T-helper 1 cell treated with Interleukin-12 subunit alpha and Interleukin-12 subunit beta and Interleukin-4 antibody, amounts not matched to agents 30 μg/mL and 1 μg/mL, for 36 hours (primary cell): ENCODE data around the gene GLB1L3.
"Not testable (repeated sequence)": the region's sequence is repeated elsewhere in the genome, so short reads cannot be mapped to it uniquely, and the experiment has no call there.

Experiments used
- H3K27ac Mint-ChIP-seq: one replicate; pipeline ENCODE4 v1.8.0; 2021; ENCODE audit warnings: mild to moderate bottlenecking, mixed read lengths
- H3K27me3 Mint-ChIP-seq: one replicate; pipeline ENCODE4 v1.8.0; 2021; ENCODE audit warnings: low read depth, mixed read lengths
- H3K36me3 Mint-ChIP-seq: one replicate; pipeline ENCODE4 v1.8.0; 2021; ENCODE audit warnings: low read depth, mixed read lengths
- H3K4me1 Mint-ChIP-seq: one replicate; pipeline ENCODE4 v1.8.0; 2021; ENCODE audit warnings: low read depth, mixed read lengths
- H3K4me3 Mint-ChIP-seq: one replicate; pipeline ENCODE4 v1.8.0; 2021; ENCODE audit warnings: mild to moderate bottlenecking, moderate library complexity, mixed read lengths
- H3K9me3 Mint-ChIP-seq: one replicate; pipeline ENCODE4 v1.8.0; 2021; ENCODE audit warnings: mixed read lengths

GLB1L3 gene

GRCh38 chr11:134277183-134278001 is 1.2 kb downstream of the GLB1L3 start:
- H3K27me3 Mint-ChIP-seq, result no peaks in the 10 kb centered on the region
- H3K9me3 Mint-ChIP-seq, result peaks cover 4% of the 10 kb centered on the region
- peak overlapping the region; percentile 83 for H3K4me3 Mint-ChIP-seq
- H3K36me3 Mint-ChIP-seq, result peaks cover 15% of the 10 kb centered on the region
- H3K4me1 Mint-ChIP-seq, result peaks cover 43% of the 10 kb centered on the region
- H3K27ac Mint-ChIP-seq, result peak overlapping the region; percentile 60

DNA sequence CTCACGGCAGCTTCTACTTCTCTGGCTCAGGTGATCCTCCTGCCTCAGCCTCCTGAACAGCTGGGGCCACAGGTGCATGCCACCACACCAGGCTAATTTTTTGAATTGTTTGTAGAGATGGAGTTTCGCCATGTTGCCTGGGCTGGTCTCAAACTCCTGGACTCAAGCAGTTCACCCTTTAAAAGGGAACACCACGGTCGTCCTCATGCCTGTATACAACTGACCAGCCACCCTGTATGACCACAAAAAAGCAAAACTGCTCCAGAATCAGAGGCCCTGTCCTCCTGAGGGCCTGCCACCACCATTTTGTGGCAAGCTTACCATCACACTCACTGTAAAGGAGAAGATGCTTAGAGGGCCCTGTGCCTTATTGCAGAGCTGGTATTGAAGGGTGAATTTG is 2.2 kb downstream of the GLB1L3 start:
- H3K9me3 Mint-ChIP-seq, result peaks cover 4% of the 10 kb centered on the region
- H3K27me3 Mint-ChIP-seq, result no peaks in the 10 kb centered on the region
- H3K4me1 Mint-ChIP-seq, result peaks cover 34% of the 10 kb centered on the region
- H3K27ac Mint-ChIP-seq, result no peak overlapping the region
- peaks cover 12% of the 10 kb centered on the region for H3K36me3 Mint-ChIP-seq
- H3K4me3 Mint-ChIP-seq, result no peak overlapping the region

DNA sequence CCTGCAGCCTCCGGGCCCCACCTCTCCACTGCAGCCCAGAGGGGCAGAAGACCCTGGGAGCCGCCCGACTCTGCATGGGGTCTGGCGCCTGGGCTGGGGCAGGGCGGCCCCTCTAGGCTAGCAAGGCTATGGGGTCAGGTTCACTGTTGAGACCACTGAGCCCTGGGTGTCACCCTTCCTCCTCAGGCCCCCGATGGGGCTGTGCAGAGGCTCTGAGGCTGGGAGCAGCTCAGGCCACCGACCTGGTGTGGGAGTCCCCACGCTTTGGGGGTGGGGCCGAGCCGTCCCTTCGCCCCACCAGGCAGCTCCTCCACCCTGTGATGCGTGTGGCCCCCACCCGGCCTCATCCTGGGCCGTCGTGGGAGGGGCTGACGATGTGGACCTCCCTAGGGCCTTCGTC is 5.5 kb downstream of the GLB1L3 start:
- H3K27ac Mint-ChIP-seq, H3K27me3 Mint-ChIP-seq, H3K9me3 Mint-ChIP-seq, H3K4me3 Mint-ChIP-seq: not testable (repeated sequence)
- Mint-ChIP-seq H3K36me3 (peaks cover 11% of the 10 kb centered on the region), H3K4me1 (peaks cover 13% of the 10 kb centered on the region)

- H3K27ac Mint-ChIP-seq, result no peak overlapping the region
- H3K27me3 Mint-ChIP-seq, result no peaks in the 10 kb centered on the region
- peaks cover 4% of the 10 kb centered on the region for H3K9me3 Mint-ChIP-seq
- peaks cover 11% of the 10 kb centered on the region for H3K36me3 Mint-ChIP-seq
- H3K4me3 Mint-ChIP-seq, result no peak overlapping the region
- H3K4me1 Mint-ChIP-seq, result peaks cover 10% of the 10 kb centered on the region
These were observed 6.2 kb downstream of the GLB1L3 start for GRCh38 chr11:134282121-134283045.

GRCh38 chr11:134283461-134284230 is 7.5 kb downstream of the GLB1L3 start:
- Mint-ChIP-seq H3K27me3 (no peaks in the 10 kb centered on the region), H3K27ac (no peak overlapping the region), H3K4me1 (peaks cover 9% of the 10 kb centered on the region), H3K4me3 (no peak overlapping the region), H3K9me3 (peaks cover under 1% of the 10 kb centered on the region), H3K36me3 (peaks cover 9% of the 10 kb centered on the region)

DNA sequence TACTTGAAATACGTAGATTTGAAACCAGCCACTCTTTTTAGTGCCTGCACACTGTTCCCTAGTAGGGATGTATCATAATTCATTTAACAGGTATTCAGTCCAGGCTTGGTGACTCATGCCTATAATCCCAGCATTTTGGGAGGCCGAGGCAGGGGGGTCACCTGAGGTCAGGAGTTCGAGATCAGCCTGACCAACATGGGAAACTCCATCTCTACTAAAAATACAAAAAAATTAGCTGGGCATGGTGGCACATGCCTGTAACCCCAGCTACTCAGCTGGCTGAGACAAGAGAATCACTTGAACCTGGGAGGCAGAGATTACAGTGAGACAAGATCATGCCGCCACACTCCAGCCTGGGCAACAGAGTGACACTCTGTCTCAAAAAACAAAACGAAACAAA is 8.2 kb downstream of the GLB1L3 start:
- not testable (repeated sequence) for H3K27ac Mint-ChIP-seq, H3K36me3 Mint-ChIP-seq, H3K4me3 Mint-ChIP-seq, H3K9me3 Mint-ChIP-seq, H3K4me1 Mint-ChIP-seq, H3K27me3 Mint-ChIP-seq

GRCh38 chr11:134287561-134287960 is 11.4 kb downstream of the GLB1L3 start:
- H3K4me3 Mint-ChIP-seq, result no peak overlapping the region
- H3K9me3 Mint-ChIP-seq, result no peaks in the 10 kb centered on the region
- H3K27ac Mint-ChIP-seq, result no peak overlapping the region
- peaks cover 3% of the 10 kb centered on the region for H3K36me3 Mint-ChIP-seq
- peaks cover 3% of the 10 kb centered on the region for H3K4me1 Mint-ChIP-seq
- no peaks in the 10 kb centered on the region for H3K27me3 Mint-ChIP-seq

DNA sequence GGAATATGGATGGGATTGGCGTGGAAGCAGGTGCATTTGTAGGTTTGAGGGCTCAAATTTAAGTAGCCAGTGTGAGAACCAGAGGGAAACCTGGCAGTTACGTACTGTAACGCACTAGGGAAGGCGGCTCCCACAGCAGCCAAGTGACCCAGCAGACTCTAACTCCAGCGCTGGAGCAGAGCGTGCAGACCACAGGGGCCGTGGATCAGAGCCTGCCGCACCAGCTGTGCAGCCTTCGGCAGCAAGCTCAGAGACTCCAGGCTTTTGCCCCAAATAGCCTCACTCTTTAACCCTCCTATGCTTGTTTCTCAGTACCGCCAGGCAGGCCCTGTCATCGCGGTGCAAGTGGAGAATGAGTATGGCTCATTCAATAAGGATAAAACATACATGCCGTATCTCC is 12.3 kb downstream of the GLB1L3 start:
- Mint-ChIP-seq H3K4me1 (peaks cover 3% of the 10 kb centered on the region), H3K4me3 (no peak overlapping the region), H3K36me3 (peaks cover 3% of the 10 kb centered on the region), H3K27me3 (no peaks in the 10 kb centered on the region), H3K27ac (no peak overlapping the region), H3K9me3 (no peaks in the 10 kb centered on the region)

DNA sequence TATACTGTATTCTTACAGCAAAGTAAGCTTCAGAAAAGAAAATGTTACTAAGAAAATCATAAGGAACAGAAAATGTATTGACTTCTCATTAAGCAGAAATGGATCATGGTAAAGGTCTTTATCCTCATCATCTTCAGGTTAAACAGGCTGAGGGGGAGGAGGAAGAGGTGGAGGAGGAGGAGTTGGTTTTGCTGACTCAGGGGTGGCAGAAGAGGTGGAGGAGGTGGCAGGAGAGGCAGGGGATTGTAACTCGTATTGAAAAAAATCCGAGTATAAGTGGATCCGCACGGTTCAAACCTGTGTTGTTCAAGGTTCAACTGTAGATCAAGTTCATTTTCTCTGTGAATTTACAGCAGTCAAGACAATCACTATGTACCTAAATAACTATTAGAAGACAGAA is 13.0 kb downstream of the GLB1L3 start:
- Mint-ChIP-seq H3K27ac (no peak overlapping the region), H3K9me3 (no peaks in the 10 kb centered on the region), H3K27me3 (no peaks in the 10 kb centered on the region), H3K36me3 (no peaks in the 10 kb centered on the region), H3K4me1 (peaks cover 3% of the 10 kb centered on the region), H3K4me3 (no peak overlapping the region)

- no peaks in the 10 kb centered on the region for H3K27me3 Mint-ChIP-seq
- no peaks in the 10 kb centered on the region for H3K9me3 Mint-ChIP-seq
- H3K36me3 Mint-ChIP-seq, result peaks cover 4% of the 10 kb centered on the region
- no peak overlapping the region for H3K4me3 Mint-ChIP-seq
- H3K4me1 Mint-ChIP-seq, result peaks cover 3% of the 10 kb centered on the region
- no peak overlapping the region for H3K27ac Mint-ChIP-seq
These were observed 13.6 kb downstream of the GLB1L3 start for GRCh38 chr11:134289789-134290188.

DNA sequence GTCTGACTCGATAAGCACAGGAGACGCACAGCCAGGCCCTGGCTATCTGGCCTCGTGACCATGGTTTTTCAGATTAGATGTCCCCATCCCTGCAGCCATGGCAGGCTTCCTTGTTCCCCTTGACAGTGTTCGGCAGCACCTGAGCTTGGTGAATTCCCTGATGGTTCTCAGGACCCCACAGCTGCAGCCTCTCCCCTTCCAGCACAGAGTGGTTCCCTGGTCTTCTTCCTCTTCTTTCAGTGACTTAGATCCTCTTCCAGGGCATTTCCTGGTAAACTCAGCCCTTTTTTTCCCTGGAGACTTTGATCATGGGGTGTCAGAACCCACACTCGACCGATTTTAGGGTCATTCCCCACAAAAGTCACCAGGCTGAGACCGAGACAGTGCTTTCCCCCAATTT is 14.5 kb downstream of the GLB1L3 start:
- Mint-ChIP-seq H3K9me3 (no peaks in the 10 kb centered on the region), H3K36me3 (peaks cover 7% of the 10 kb centered on the region)

DNA sequence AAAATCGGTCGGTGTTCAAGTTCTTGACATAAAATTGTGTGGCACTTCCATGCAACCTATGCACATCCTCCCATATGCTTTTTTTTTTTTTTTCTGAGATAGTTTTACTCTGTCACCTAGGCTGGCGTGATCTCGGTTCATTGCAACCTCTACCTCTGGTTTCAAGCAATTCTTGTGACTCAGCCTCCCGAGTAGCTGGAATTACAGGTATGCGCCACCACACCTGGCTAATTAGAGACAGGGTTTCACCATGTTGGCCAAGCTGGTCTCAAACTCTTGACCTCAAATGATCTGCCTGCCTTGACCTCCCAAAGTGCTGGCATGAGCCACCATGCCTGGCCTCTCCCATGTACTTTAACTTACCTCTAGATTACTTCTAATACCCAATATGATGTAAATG is 15.0 kb downstream of the GLB1L3 start:
- Mint-ChIP-seq H3K36me3 (peaks cover 10% of the 10 kb centered on the region), H3K27me3 (no peaks in the 10 kb centered on the region), H3K4me1 (peaks cover 3% of the 10 kb centered on the region), H3K27ac (no peak overlapping the region), H3K4me3 (no peak overlapping the region), H3K9me3 (no peaks in the 10 kb centered on the region)

More for the DNA sequence above, 14.5 kb downstream of the GLB1L3 start:
- Mint-ChIP-seq H3K27ac (no peak overlapping the region), H3K27me3 (no peaks in the 10 kb centered on the region), H3K4me3 (no peak overlapping the region), H3K4me1 (peaks cover 3% of the 10 kb centered on the region)

DNA sequence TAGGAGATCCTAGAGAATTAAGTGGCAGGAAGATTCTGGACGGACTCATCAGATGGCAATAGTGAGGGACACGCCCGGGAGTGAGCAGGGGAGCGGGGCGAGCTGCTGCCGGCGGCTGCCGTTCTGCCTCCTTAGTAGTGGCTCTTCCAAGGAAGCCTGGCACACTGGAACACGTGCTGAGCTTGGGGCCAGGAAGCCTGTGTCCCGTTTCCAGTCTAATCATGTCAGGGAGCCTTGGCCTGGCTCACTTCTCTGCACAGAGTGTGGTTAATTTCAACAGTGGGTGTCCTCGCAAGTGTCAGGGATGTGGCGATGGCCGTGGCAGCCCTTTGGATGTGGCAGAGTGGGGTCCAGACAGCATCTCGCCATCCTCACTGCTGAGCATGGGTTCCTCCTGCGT is 16.5 kb downstream of the GLB1L3 start:
- Mint-ChIP-seq H3K27me3 (no peaks in the 10 kb centered on the region), H3K27ac (no peak overlapping the region), H3K4me3 (no peak overlapping the region), H3K9me3 (no peaks in the 10 kb centered on the region), H3K36me3 (peaks cover 10% of the 10 kb centered on the region), H3K4me1 (peaks cover 3% of the 10 kb centered on the region)
